GM19043 (cell line): ENCODE measurements around the gene SLC22A23.
A peak's percentile ranks its signal among the peaks of the same experiment; 100 is the strongest.

Experiments
- ATAC-seq: cut with Tn5 transposase; IDR thresholded peaks from one replicate; pipeline ENCODE4 v1.9.1; 2021; ENCODE audit warnings: low read depth; ENCODE audit not compliant: unreplicated experiment

Gene SLC22A23

DNA sequence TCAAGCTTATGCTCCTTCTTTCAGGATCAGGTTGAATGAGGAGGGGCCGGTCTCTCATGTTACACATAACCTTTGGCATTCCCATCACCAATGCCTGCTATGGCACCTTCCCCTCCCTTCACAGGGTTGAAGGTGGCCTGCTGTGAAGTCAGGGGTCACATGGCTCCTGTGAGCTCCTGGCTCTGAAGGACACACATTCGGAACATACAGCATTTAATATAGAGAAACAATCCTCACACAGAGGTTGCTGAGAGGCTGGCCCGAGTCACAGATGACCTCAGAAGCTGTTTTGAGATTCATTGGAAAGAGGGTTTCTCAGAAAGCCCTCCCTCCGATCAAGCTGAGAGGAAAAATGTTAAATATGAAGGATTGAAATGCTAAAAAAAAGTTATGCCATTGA, 116.0 kb downstream of the SLC22A23 start:
- ATAC-seq, result no peak

DNA sequence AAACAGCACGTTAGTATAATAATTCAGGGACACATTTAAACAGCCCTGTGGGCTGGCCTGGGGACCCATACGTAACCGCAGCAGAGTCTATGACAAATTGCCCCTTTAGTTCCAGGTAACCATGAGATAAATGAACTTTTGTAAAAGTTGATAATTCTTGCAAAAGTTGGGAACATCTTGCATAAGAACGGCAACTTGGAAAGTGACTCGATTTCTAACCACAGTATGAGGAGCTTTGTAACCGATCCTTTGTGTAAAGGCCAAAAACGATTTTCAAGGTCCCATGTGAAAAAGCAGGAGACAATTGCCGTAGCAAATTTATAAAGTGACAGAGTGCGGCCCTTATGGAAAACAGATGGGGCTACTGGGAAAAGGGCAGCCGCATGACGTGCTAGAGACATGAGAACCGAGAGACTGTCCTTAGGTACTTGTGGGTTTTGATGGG, 116.5 kb downstream of the SLC22A23 start:
- no peak for ATAC-seq

DNA sequence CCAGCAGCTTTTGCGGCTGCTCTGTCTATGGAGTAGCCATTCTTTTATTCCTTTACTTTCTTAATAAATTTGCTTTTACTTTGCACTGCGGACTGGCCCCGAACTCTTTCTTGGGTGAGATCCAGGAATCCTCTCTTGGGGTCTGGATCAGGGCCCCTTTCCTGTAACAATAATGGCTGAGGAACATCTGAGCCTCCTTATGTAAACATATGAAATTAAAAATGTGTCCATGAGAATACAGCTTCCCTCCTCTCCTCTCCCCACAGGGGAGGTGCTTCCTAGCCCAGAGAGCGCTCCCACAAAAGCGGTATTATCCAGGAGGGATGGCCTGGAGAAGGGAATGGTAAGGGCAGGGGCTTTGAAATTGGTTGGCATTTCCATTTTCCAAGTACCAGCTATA, 117.0 kb downstream of the SLC22A23 start:
- no peak for ATAC-seq

DNA sequence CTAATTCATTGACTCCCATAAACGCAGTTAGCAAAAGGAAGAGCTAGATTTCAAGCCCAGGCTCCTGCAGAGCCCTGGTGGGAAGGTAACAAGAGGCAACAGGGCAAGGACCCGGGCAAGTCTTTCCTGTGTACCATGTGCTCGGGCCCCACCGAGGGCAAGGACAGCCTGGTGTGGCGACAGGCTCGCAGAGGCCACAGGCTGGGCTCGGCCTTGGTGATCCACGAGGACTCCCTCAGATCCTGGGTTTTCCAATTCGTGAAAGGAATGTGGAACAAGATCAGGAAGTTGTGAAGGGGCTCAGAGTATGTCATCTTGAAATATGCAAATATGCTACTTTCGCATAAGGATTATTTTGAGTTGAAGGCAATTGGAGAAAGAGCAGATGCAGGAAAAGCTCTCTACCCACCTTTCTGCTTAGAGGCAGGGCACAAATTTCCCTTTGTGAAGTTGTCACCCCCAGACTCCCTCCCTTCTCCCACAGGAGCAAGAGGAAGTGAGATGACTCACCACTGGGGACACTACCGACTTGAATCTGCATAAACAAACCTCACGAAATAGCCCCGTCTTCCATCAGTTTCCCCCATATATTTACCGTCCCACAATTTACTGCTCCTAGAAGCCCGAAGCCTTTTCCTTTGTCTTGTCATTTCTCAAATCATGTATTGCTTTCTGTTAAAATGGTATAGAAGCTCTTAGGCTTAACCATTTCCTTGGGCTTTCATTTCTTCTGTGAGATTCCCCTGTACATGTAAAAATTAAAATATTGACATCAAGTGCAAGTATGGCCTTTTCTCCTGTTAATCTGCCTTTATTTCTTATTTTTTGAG, 119.1 kb downstream of the SLC22A23 start:
- ATAC-seq, result no peak

DNA sequence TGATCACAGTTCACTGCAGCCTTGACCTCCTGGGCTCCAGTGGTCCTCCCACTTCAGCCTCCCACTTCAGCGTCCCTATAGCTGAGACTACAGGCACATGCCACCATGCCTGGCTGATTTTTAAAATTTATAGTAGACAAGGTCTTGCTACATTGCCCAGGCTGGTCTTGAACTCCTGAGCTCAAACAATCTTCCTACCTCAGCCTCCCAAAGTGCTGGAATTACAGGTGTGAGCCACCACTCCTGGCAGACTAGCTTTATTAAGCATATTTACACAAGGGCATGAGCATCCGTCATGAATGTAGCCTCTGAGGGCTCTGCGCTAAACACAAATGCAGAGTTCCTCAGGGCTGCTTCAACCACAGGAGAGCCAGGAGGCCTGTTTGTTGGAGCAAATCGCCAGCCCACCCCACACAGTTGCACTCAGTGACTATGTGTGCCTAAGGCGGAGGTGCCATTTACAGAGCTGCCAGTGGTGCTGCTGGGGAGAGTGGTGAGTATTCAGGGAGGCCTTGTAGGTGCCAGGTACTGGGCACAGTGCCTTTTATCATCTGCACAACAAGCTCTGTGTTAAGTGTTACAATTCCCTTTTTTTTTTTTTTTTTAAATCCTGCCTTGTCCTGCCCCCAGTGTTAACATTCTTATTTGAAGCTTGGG, 119.9 kb downstream of the SLC22A23 start:
- ATAC-seq, result no peak

DNA sequence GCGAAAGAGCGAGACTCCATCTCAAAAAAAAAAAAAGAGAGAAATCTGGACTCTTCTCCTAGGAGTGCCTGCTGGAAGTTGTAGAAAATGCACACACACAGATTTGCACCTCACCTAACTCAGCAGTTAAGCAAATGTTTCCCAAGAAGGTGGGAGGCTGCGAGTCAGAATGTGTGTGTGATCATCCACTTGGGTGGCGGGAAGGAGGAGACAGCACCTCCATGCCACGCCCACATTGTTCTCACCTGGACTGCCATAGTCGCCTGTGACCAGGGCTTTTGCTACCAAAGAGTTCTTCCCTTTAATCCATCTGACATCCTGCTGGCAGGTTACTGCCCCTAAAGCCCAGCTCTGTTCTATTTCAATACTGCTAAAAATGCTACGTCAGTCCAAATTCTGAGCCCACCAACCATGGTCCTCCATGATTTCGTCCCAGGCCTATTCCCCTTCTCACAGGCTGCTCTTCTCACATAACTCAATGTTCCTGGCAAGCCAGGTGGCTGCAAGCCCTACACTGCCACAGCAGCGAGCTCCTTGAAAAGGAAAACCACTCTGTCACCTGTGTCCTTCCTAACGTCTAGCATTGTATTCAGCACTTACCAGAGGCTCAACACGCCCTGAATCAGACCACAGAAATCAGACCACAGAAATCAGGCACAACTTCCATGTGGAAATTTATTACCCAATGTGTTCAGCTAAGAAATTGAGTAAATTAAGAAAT, 120.6 kb downstream of the SLC22A23 start:
- no peak for ATAC-seq

DNA sequence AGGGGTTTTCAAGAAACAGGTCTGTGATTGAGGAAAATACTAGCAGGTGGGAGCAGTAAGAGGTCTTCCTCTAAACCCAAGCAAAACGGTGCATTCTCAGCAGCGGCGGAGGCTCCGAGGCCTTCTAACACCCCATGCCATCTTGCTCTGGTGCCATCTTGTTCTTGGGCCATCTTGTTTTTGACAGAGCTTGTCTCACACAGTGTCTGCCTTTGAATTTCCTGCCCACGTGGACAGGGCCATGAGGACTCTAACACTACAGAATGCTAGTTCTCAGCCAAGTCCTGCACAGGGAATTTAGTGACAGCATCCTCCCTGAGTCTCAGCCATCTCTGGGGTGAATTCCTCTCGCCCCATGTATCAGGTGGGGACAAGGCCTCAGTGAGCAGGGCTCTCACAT, 121.7 kb downstream of the SLC22A23 start:
- no peak for ATAC-seq

DNA sequence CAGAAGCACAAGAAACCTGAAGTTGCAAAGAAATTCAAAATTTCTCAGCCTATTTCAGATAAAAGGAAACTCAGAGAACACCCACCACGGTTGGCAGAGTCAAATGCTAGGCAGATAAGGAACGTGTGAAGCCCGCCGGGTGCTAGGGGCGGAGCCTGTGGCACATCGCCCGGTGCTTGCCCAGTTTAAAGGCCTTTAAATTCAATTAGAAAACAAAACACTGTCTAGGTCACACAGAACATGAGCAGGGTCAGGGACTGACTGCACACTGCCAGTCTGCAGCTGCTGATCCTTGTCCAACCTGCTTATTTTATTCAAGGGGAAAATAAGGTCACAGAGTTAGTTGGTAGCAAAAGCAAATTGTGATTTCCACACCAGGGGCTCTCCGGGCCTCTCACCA, 122.3 kb downstream of the SLC22A23 start:
- no peak for ATAC-seq

DNA sequence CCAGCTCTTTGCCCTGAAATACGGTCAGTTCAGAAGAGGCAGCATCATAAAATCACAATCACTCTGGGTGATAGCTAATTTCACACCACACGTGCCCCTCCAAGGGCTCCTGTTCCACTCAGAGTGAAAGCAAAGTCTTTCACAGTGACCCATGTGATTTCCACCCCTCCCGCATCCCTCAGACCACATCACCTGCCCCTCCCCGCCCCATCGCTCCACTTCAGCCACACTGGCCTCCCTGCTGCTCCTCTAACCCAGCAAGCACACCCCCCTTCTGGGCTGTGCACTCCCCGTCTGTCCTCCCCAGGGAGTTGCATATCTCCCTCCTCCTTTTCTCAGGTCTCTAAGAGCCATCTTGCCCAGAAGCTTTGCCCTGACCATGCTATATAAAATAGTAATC, 123.6 kb downstream of the SLC22A23 start:
- peak; percentile 73 for ATAC-seq

DNA sequence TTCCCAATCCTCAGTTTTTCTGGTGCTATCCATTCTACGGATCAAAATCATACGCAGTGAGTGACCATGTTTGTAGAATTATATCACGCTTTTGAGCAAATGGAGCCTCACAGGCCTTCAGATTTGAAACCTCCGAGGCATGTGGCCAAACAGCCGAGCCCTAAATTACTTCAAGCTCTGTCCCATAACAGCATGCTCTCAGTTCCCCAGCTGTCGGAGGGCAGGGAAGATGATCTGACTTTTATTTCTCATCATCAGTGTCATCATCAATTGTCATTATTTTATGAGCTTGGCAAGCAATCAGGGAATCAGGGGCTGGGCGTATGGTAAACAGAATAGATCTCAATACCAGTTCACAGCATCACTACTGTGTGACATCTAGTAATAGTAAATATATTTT, 124.9 kb downstream of the SLC22A23 start:
- no peak for ATAC-seq

DNA sequence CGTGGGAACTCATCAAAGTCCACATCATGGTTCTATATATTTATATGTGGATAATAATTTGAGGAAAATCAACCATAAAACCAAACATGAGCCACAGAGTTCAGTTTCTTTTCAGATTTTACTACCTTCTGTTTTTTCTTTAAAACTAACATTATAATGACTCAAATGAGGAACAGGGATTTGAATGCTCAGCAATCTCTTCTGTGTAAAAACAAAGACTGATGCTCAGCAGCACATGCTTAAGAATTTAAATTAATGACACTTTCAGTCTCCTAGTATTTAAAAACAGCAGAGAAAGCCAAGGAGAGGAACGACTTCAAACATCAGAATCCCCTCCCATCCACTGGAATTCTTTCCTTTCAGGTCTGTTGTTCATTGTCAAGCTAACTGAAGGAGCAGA, 125.4 kb downstream of the SLC22A23 start:
- no peak for ATAC-seq

DNA sequence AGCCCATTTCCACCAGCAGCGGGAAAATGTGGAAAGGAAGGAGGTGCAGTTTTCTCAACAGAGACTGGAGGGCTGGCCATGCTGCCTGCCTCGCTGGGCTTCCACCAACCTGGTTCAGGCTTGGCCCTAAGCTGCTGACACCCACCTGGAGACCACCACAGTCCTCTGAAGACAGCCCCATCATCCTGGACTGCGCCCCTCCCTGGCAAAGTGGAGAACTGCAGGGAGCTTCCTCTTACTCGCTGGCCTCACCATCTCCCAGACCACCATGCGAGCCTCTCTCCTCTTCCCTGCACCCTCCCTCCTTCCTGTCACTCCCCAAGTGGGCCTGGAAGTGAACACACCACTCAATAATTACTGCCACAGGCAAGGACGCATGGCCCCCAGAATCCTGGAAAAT, 126.7 kb downstream of the SLC22A23 start:
- ATAC-seq, result no peak

DNA sequence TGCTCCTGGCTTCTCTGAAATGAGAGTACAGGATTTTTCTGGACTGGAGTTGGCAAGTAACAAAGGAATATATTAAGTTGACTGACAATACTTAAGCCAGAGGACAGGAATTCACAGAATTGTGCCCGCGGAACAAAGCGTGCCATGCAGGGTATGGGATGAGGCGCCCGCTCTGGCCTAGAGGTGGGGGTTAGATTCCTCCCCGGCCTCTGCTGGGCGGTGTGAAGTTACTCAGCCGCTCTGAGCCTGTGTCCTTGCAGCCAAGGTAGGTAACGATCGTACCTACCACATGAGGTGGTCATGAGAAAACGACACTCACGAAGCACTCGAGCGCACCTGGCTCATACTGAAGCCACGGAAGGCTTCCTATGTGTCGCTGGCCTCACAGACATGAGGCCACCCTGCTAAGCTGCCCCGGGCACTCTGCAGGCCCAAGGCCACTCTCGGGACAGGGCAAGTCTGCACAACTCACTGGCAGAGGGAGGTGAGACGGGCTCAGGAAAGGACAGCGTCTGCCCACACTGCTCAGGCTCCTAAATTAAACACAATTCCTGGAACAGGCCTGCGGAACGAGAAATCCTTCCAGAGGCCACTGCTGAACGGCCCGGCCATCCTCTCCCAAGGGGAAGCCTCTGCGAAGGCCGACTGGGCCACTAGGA, 127.3 kb downstream of the SLC22A23 start:
- no peak for ATAC-seq

DNA sequence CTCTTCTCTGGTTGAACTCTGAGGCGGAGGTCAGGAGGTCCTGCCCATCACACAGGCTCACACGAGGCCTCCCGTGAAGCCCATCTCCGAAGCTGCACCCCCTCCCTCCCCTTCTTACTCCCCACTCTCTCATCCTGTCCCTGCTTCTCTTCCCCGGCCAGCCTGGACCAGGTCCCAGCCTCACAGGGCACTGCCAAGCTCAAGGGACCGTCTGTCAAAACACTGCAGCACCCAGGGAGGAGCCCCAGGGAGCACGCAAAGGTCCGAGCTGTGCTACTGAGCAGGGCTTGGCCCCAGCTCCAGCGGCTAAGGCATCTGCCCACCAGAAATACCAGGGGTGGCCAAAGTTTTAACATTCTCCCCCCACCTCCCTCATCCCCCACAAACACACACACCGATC, 128.1 kb downstream of the SLC22A23 start:
- ATAC-seq, result no peak

DNA sequence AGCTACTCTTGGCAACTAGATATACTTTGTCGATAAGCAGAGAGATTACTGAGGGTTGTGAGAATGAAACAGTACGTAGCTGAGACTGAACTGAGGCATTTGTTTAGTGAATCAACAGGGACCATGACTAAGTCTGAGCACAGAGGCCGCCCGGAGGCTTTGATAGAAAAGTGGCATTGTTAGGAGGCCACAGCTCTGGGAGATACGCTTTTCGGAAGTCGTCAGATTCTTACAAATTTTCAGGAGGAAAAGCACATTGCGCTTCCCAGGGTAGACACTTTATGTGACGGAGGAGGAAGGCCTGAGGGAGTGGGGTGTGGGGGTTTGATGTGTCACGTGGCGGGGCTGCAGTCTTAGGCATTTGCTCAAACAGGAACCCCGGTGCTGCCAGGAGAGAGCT, 128.7 kb downstream of the SLC22A23 start:
- no peak for ATAC-seq

DNA sequence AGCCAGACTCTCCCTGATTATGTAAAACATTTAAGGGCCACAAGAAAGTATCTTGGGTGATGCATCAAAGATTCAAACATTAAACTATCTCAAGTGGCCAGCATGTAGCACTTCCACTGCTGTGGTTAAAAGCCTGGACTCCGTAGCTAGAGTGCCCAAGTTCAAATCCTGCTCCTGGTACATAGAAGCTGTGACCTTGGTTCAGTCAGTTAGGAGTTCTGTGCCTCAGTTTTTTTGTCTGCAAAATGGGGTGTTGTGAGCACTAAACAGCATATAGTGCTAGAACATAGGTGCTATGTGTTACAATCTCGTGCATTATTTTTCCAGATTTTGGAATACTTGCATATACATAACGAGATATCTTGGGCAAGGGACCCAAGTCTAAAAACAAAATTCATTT, 129.4 kb downstream of the SLC22A23 start:
- ATAC-seq, result no peak

DNA sequence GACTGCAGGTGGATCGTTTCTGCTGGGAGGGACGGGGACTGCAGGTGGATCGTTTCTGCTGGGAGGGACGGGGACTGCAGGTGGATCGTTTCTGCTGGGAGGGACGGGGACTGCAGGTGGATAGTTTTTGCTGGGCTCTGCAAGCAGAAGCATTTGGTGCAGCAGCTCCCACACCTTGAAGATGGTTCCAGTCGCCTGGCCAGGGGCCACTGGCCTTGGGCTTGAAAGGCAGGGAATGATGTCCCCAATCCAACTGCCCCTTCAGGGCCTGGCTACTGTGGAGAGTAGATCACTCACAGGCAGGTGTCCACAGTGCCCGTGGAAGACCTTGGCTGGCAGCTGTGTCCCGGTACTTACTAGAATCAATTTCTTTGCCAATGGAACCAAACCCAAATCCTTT, 129.9 kb downstream of the SLC22A23 start:
- no peak for ATAC-seq

DNA sequence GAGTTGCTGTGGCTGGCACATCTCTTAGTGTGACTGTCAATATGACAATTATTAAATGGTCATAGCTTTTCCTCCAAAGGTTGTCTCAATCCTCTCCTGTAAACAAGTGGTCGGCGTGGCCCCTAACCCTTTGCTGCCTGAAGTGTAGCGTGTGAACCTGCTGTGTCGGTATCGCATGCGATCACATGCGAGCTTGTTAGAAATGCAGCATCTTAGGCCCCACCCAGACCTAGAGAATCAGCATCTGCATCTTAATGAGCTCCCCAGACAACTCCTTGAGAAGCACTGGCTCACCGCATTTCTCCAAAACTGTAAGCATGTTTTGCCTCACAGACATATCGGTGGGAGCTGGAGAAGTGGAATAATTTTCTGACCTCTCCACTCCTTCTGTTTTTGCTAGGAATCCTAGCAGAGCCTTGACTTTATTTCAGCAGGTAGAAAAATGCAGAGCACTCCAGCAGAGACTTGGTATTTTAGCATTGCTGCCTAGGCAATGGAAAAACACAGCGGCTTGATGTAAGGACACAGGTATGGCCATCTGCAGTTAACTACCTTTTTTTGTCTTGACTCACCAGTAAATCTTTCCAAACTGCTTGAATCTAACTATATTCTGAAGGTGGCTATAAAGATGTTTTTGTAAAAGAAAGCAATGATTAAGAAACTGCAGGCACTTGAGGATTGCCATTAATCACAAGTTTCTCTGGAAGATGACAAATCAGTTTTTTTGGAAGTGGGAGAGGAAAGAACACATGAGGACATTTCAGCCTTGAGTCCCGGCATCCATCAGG, 130.5 kb downstream of the SLC22A23 start:
- ATAC-seq, result no peak

DNA sequence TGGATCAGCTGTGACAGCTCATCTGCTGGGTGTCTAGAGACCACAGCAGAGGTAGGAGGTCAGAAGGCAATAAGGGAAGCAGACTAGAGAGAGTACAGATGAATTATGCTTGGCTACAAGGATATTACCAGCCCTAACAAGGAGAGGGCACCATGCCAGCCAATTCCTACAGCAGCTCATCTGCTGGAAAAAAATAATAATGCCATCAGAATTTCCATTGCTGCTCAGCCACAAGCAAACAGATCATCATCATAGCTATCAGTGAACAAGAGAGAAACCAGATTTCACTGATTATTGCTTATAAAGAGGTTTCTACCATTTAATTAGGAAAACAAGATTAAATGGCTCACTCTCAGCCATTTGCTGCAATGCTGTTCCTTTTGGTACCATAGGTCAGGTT, 131.6 kb downstream of the SLC22A23 start:
- no peak for ATAC-seq

DNA sequence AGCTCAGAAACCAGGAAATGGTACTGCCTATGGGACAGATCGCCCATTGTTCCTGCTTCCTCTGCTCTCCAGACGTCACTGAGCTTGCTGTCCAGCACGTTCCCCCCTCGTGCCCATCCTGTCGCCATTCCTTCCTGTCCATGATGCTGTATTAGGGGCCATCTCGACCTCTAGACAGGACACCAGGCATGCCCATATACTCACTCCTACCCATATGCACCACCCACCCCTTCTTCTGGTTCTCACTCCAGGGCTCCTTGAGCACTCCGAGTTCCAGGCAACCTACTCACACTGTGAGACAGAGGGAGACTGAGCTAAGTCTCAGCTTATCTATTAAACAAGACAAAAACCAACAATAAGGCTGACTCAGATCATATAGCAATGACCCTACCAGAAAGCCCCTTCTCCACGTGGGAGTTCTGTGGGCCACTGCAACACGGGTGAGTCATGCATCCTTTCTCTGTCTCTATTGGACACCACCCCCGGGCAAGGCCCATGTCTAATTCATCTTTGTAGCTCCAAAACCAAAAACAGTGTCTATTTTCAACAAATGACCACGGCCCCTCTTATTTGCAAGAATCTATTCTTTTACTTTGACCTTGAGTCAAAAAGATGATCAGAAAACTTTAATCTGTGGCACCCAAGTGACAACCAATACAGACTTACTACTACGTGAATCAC, 132.4 kb downstream of the SLC22A23 start:
- no peak for ATAC-seq
